Endothelial cell of umbilical vein (primary cell): ENCODE measurements around the gene ANKLE2. TPM values are rescaled to one million over a fixed set of nuclear protein-coding genes. Genes with fewer than 3 reads are reported as not detected.

Experiments
- BruUV-seq: library from RNA; stranded (reverse); fragments of 400-500 nt; replicated peaks from 2 replicates; lab custom pipeline; 2021; lab: Mats Ljungman, UMichigan
- CTCF ChIA-PET: fragments of 300-600, 350-600 bp; sonication (Branson Sonifier 250); formaldehyde crosslinking; loops from one replicate; lab custom pipeline; 2021; ENCODE audit warnings: antibody characterized with exemption, inconsistent platforms; lab: Charles Lee
- POLR2A ChIA-PET: fragments of 300-600, 350-600 bp; sonication (Branson Sonifier 250); formaldehyde crosslinking; loops from one replicate; lab custom pipeline; 2021; ENCODE audit warnings: antibody characterized with exemption, inconsistent platforms; lab: Charles Lee
- DNase-seq: peaks from one replicate; pipeline ENCODE4 v3.0.0-alpha.2; 2011; ENCODE audit warnings: low read depth, low spot score
- FAIRE-seq: peaks from 2 replicates; lab custom pipeline; 2011; peaks lifted over from hg19 to GRCh38; lab: Jason Lieb, UNC
- H2AFZ ChIP-seq: 2 replicates; pipeline ENCODE4 v1.6.0; 2012; ENCODE audit warnings: low read depth, low read length, control low read depth, inconsistent platforms
- H3K27ac ChIP-seq: 2 replicates; pipeline ENCODE4 v1.5.1; 2011; ENCODE audit warnings: low read depth, mild to moderate bottlenecking, control low read depth, low read length, moderate library complexity; ENCODE audit not compliant: insufficient read depth
- H3K27me3 ChIP-seq, 2 experiments: 2 replicates each; pipeline versions ENCODE4 v1.6.0 to v1.6.1; 2011; ENCODE audit warnings: low read length in 2 of 2, mixed read lengths in 1 of 2; ENCODE audit not compliant: control insufficient read depth in 2 of 2, insufficient read depth in 2 of 2
- H3K36me3 ChIP-seq, 2 experiments: 2 replicates in 1 of 2; 3 replicates in 1 of 2; pipeline ENCODE4 v1.5.1; 2011; ENCODE audit warnings: low read length in 2 of 2, mild to moderate bottlenecking in 1 of 2, moderate library complexity in 1 of 2; ENCODE audit not compliant: control insufficient read depth in 2 of 2, insufficient read depth in 2 of 2; ENCODE audit errors: extremely low read depth in 1 of 2
- H3K4me1 ChIP-seq: 3 replicates; pipeline ENCODE4 v1.5.1; 2011; ENCODE audit warnings: mild to moderate bottlenecking, low read length; ENCODE audit not compliant: control insufficient read depth, insufficient read depth; ENCODE audit errors: extremely low read depth
- H3K4me2 ChIP-seq: 2 replicates; pipeline ENCODE4 v1.6.1; 2011; ENCODE audit warnings: low read length, control low read depth, mixed read lengths; ENCODE audit not compliant: insufficient read depth
- H3K4me3 ChIP-seq, 3 experiments: fragments of 200-600 bp in 1 of 3; sonication (generic), shearing (Covaris generic) in 1 of 3; replicated peaks in 1 of 3; 2 replicates each; pipeline ENCODE4 v1.5.1; 2011 to 2016; ENCODE audit warnings: control low read depth in 3 of 3, low read length in 3 of 3, mild to moderate bottlenecking in 2 of 3, inconsistent platforms in 1 of 3, low read depth in 1 of 3, moderate library complexity in 1 of 3; ENCODE audit not compliant: insufficient read depth in 1 of 3
- H3K79me2 ChIP-seq: 2 replicates; pipeline ENCODE4 v1.6.0; 2012; ENCODE audit warnings: low read length, inconsistent platforms; ENCODE audit not compliant: control insufficient read depth, insufficient read depth
- H3K9ac ChIP-seq: replicated peaks from 2 replicates; pipeline ENCODE3; 2011; ENCODE audit warnings: low read length, control low read depth; ENCODE audit not compliant: insufficient read depth; ENCODE audit errors: extremely low read depth
- H3K9me1 ChIP-seq: replicated peaks from 3 replicates; pipeline ENCODE4 v1.6.0; 2011; ENCODE audit warnings: mild to moderate bottlenecking, low read length; ENCODE audit not compliant: control insufficient read depth, insufficient read depth; ENCODE audit errors: extremely low read depth
- H3K9me3 ChIP-seq: replicated peaks from 2 replicates; pipeline ENCODE4 v1.5.1; 2012; ENCODE audit warnings: low read length, inconsistent platforms; ENCODE audit not compliant: control insufficient read depth, insufficient read depth
- H4K20me1 ChIP-seq: replicated peaks from 2 replicates; pipeline ENCODE3; 2011; ENCODE audit warnings: mild to moderate bottlenecking, low read length; ENCODE audit not compliant: control insufficient read depth, insufficient read depth; ENCODE audit errors: extremely low read depth
- EZH2 ChIP-seq: IDR thresholded peaks from 2 replicates; pipeline ENCODE4 v1.6.1; 2012; ENCODE audit warnings: borderline replicate concordance, low read depth, mild to moderate bottlenecking, moderate library complexity, low read length, inconsistent platforms; ENCODE audit not compliant: severe bottlenecking
- FOS ChIP-seq: IDR thresholded peaks from 2 replicates; pipeline ENCODE4 v1.6.1; 2011; ENCODE audit warnings: mild to moderate bottlenecking, low read length, moderate library complexity, borderline replicate concordance; ENCODE audit not compliant: insufficient read depth
- GATA2 ChIP-seq: IDR thresholded peaks from 2 replicates; pipeline ENCODE4 v1.7.0; 2011; ENCODE audit warnings: low read depth, mild to moderate bottlenecking, moderate library complexity, mixed read lengths, low read length; ENCODE audit not compliant: insufficient read length, insufficient read depth
- JUN ChIP-seq: IDR thresholded peaks from 2 replicates; pipeline ENCODE4 v1.6.1; 2011; ENCODE audit warnings: borderline replicate concordance, low read depth; ENCODE audit not compliant: insufficient read length, insufficient read depth
- MYC ChIP-seq: IDR thresholded peaks from one replicate; pipeline ENCODE4 v1.6.1; 2011; ENCODE audit warnings: mild to moderate bottlenecking, low read depth, low read length
- POLR2A ChIP-seq: IDR thresholded peaks from 2 replicates; pipeline ENCODE4 v1.6.1; 2012; ENCODE audit warnings: low read depth, mild to moderate bottlenecking, control low read depth, low read length
- POLR2AphosphoS5 ChIP-seq: IDR thresholded peaks from 2 replicates; pipeline ENCODE4 v1.6.1; 2012; ENCODE audit warnings: low read depth, mild to moderate bottlenecking, control low read depth, low read length, moderate library complexity; ENCODE audit not compliant: insufficient read depth
- dilution Hi-C: fragments of 300-500 bp; cut with MboI; formaldehyde crosslinking; loops from one replicate; pipeline ENCODE4 v1.15.0; 2019; ENCODE audit warnings: low sequenced_read_pairs; ENCODE audit not compliant: extremely low pct_ligation_motif_present
- intact Hi-C: fragments of 100-400 bp; cut with micrococcal nuclease; formaldehyde crosslinking; loops from one replicate; pipeline ENCODE4 v1.10.0; 2022
- polyA plus RNA-seq, 4 experiments: library from polyadenylated mRNA; depleted of rRNA in 3 of 4; stranded (reverse) in 3 of 4; unstranded in 1 of 4; fragments of >200 nt; gene quantifications; 2 replicates each; pipeline versions ENCODE4 v1.2.1 to v1.2.3, GENCODE V29; 2011 to 2012; ENCODE audit warnings: missing spikeins in 1 of 4
- total RNA-seq: library from RNA; stranded (reverse); gene quantifications from 2 replicates; pipeline ENCODE4 v1.2.3, GENCODE V29; 2021

ANKLE2 gene
- total and polyA plus RNA-seq, 2 donors (not counting 3 experiments of a cell fraction or from before 2014, with no cell fraction given) = 75.8 to 112 TPM

DNA sequence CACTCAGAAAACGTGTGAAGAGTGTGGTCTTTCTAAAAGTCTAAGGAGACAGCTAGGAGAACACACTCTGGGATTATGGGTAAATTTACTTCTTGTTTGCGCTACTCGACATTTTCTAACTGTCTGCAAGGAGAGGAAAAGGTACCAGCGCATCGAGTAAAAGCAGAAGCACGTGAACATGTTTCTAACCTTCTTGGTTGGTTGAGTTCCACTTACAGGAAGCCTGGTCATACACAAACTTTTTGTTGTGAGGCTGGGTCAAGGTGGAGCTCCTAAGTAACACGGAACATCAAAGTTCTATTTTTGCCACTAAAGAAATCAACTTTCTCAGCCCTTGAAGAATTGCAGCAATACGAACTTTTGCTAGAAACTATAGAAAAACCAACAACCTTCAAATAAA, 20.0 kb downstream of the ANKLE2 start:
- H3K36me3 ChIP-seq = peaks cover 39 to 59% of the 10 kb centered on the region in 2 experiments
- H3K4me2 ChIP-seq = no peak overlapping the region
- H3K4me1 ChIP-seq = no peaks in the 10 kb centered on the region
- no peak for FAIRE-seq
- no peak for TF ChIP-seq FOS
- TF ChIP-seq GATA2 = no peak
- H4K20me1 ChIP-seq = no peaks in the 10 kb centered on the region
- intact Hi-C loops = no loop called here
- H3K9me1 ChIP-seq = no peaks in the 10 kb centered on the region
- no peaks in the 10 kb centered on the region for H3K27me3 ChIP-seq
- H2AFZ ChIP-seq = no peak overlapping the region
- H3K9me3 ChIP-seq = no peaks in the 10 kb centered on the region
- ChIA-PET POLR2A (no interaction called here), CTCF (interaction anchor here (1.2 to 1.3 kb wide), 2 partner anchors 9 to 21 kb away, joined by 3 to 4 read pairs; no protein-coding TSS in a partner anchor)
- dilution Hi-C loops = no loop called here
- H3K27ac ChIP-seq = no peak overlapping the region
- H3K9ac ChIP-seq = no peak overlapping the region
- BruUV-seq = no TSS peak
- H3K79me2 ChIP-seq = peaks cover 38% of the 10 kb centered on the region
- no peak overlapping the region for H3K4me3 ChIP-seq
- DNase-seq = no peak

DNA sequence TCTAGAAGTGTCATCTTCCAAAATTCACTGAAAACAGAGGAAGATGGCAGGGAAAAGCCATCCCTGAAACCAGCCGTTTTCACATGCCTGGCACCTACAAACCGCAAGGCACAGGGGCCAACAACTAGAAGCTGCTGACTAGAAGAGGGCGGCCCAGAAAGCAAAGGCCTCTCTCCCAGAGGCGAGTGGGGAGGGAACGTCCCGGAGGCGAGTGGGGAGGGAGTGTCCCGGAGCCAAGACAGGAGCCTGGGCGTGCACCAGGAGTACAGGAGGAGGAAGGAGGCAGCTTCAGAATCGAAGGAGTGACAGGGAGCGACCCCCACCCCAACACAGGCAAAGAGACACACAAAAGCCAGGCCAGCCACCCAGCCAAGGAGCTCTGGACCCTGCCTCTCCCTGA, 21.0 kb downstream of the ANKLE2 start:
- Histone ChIP-seq H3K27ac (no peak overlapping the region), H3K4me3 (no peak overlapping the region), H3K27me3 (no peaks in the 10 kb centered on the region), H3K9me1 (no peaks in the 10 kb centered on the region), H3K79me2 (peaks cover 35% of the 10 kb centered on the region), H4K20me1 (no peaks in the 10 kb centered on the region), H3K36me3 (peaks cover 35 to 62% of the 10 kb centered on the region in 2 experiments), H3K4me1 (no peaks in the 10 kb centered on the region), H2AFZ (no peak overlapping the region), H3K4me2 (no peak overlapping the region), H3K9me3 (no peaks in the 10 kb centered on the region), H3K9ac (no peak overlapping the region)
- TF ChIP-seq GATA2 (no peak), POLR2A (no peak), EZH2 (no peak), POLR2AphosphoS5 (no peak), JUN (no peak), MYC (no peak)
- no TSS peak for BruUV-seq
- intact Hi-C loops (no loop called here), dilution Hi-C loops (no loop called here)
- FAIRE-seq (no peak), DNase-seq (no peak)
- ChIA-PET CTCF (interaction anchor here (1.2 to 1.3 kb wide), 2 partner anchors 10 to 22 kb away, joined by 3 to 4 read pairs; no protein-coding TSS in a partner anchor), POLR2A (no interaction called here)
